WTC11 (cell line): ENCODE measurements around the gene PCNX1. TPM values are rescaled to one million over a fixed set of nuclear protein-coding genes. Genes with fewer than 3 reads are reported as not detected.
A peak's percentile ranks its signal among the peaks of the same experiment; 100 is the strongest.

ENCODE experiments used
- ATAC-seq: fragments of 200-7000 bp; cut with Tn5 transposase; 2 replicates; pipeline ENCODE4 v1.10.0; 2021; ENCODE audit warnings: mild to moderate bottlenecking, moderate library complexity
- CTCF ChIA-PET: fragments of 300-600 bp; sonication (Branson Sonifier 250); formaldehyde crosslinking; loops from one replicate; lab custom pipeline; 2021; ENCODE audit warnings: antibody characterized with exemption; lab: Charles Lee
- POLR2A ChIA-PET: fragments of 350-600 bp; sonication (Branson Sonifier 250); formaldehyde crosslinking; loops from one replicate; lab custom pipeline; 2021; ENCODE audit warnings: antibody characterized with exemption; lab: Charles Lee
- DNase-seq: peaks from one replicate; pipeline ENCODE4 v3.0.0; 2021; ENCODE audit warnings: low spot score
- H3K27ac Mint-ChIP-seq: 2 replicates; pipeline ENCODE4 v1.8.0; 2021; ENCODE audit warnings: mixed read lengths
- H3K27me3 Mint-ChIP-seq: 2 replicates; pipeline ENCODE4 v1.8.0; 2021; ENCODE audit warnings: low read depth, mild to moderate bottlenecking, moderate library complexity, mixed read lengths
- H3K36me3 Mint-ChIP-seq: 2 replicates; pipeline ENCODE4 v1.8.0; 2021; ENCODE audit warnings: mixed read lengths
- H3K4me1 Mint-ChIP-seq: 2 replicates; pipeline ENCODE4 v1.8.0; 2022; ENCODE audit warnings: mixed read lengths
- H3K4me3 Mint-ChIP-seq: 2 replicates; pipeline ENCODE4 v1.8.0; 2021; ENCODE audit warnings: mild to moderate bottlenecking, moderate library complexity, mixed read lengths
- H3K9me3 Mint-ChIP-seq: 2 replicates; pipeline ENCODE4 v1.8.0; 2021; ENCODE audit warnings: mixed read lengths
- AFF4 ChIP-seq: sonication (generic); formaldehyde crosslinking; IDR thresholded peaks from 2 replicates; pipeline ENCODE4 v1.8.1; 2023; ENCODE audit warnings: mild to moderate bottlenecking, missing genetic modification reagents, borderline replicate concordance
- ATF1 ChIP-seq: sonication (generic); formaldehyde crosslinking; IDR thresholded peaks from 2 replicates; pipeline ENCODE4 v1.8.1; 2023; ENCODE audit warnings: mild to moderate bottlenecking, moderate library complexity, missing genetic modification reagents
- ATF3 ChIP-seq: sonication (generic); formaldehyde crosslinking; conservative IDR thresholded peaks from 2 replicates; pipeline ENCODE4 v1.8.1; 2022; ENCODE audit warnings: mild to moderate bottlenecking, missing genetic modification reagents
- ATF6 ChIP-seq: sonication (generic); formaldehyde crosslinking; IDR thresholded peaks from 2 replicates; pipeline ENCODE4 v1.8.1; 2023; ENCODE audit warnings: mild to moderate bottlenecking, missing genetic modification reagents
- CTCF ChIP-seq: fragments of 200-600 bp; IDR thresholded peaks from 2 replicates; pipeline ENCODE4 v1.8.0; 2022; ENCODE audit warnings: antibody characterized with exemption
- E2F4 ChIP-seq: sonication (generic); formaldehyde crosslinking; IDR thresholded peaks from 2 replicates; pipeline ENCODE4 v1.8.1; 2022; ENCODE audit warnings: low read depth, mild to moderate bottlenecking, moderate library complexity, missing genetic modification reagents, borderline replicate concordance
- GABPB1 ChIP-seq: sonication (generic); formaldehyde crosslinking; IDR thresholded peaks from 2 replicates; pipeline ENCODE4 v1.8.1; 2023; ENCODE audit warnings: mild to moderate bottlenecking, missing genetic modification reagents
- JUN ChIP-seq: sonication (generic); formaldehyde crosslinking; IDR thresholded peaks from 2 replicates; pipeline ENCODE4 v1.8.0; 2023; ENCODE audit warnings: mild to moderate bottlenecking, missing genetic modification reagents
- MLX ChIP-seq: sonication (generic); formaldehyde crosslinking; IDR thresholded peaks from 2 replicates; pipeline ENCODE4 v1.8.1; 2023; ENCODE audit warnings: mild to moderate bottlenecking, missing genetic modification reagents, moderate library complexity
- PRDM15 ChIP-seq: sonication (generic); formaldehyde crosslinking; IDR thresholded peaks from 2 replicates; pipeline ENCODE4 v1.8.0; 2022; ENCODE audit warnings: missing genetic modification reagents
- PREB ChIP-seq: sonication (generic); formaldehyde crosslinking; IDR thresholded peaks from 2 replicates; pipeline ENCODE4 v1.8.1; 2022; ENCODE audit warnings: mild to moderate bottlenecking, missing genetic modification reagents, moderate library complexity, borderline replicate concordance
- RELA ChIP-seq: sonication (generic); formaldehyde crosslinking; IDR thresholded peaks from 2 replicates; pipeline ENCODE4 v1.8.1; 2022; ENCODE audit warnings: missing genetic modification reagents, mild to moderate bottlenecking, borderline replicate concordance
- RORB ChIP-seq: fragments of 250-450 bp; sonication (Bioruptor Pico); IDR thresholded peaks from 2 replicates; pipeline ENCODE4 v1.9.0; 2021; ENCODE audit warnings: mild to moderate bottlenecking
- SMAD3 ChIP-seq: sonication (generic); formaldehyde crosslinking; IDR thresholded peaks from 2 replicates; pipeline ENCODE4 v1.8.0; 2022; ENCODE audit warnings: missing genetic modification reagents, mild to moderate bottlenecking, borderline replicate concordance
- SP1 ChIP-seq: sonication (generic); formaldehyde crosslinking; conservative IDR thresholded peaks from 2 replicates; pipeline ENCODE4 v1.8.1; 2022; ENCODE audit warnings: missing genetic modification reagents
- TEAD4 ChIP-seq: sonication (generic); formaldehyde crosslinking; IDR thresholded peaks from 2 replicates; pipeline ENCODE4 v1.8.0; 2022; ENCODE audit warnings: mild to moderate bottlenecking, missing genetic modification reagents
- ZMAT4 ChIP-seq: fragments of 250-450 bp; sonication (Bioruptor Pico); IDR thresholded peaks from 2 replicates; pipeline ENCODE4 v1.9.0; 2021; ENCODE audit warnings: mild to moderate bottlenecking
- ZNF121 ChIP-seq: sonication (generic); formaldehyde crosslinking; IDR thresholded peaks from 2 replicates; pipeline ENCODE4 v1.8.0; 2023; ENCODE audit warnings: missing genetic modification reagents
- ZNF138 ChIP-seq: sonication (generic); formaldehyde crosslinking; conservative IDR thresholded peaks from 2 replicates; pipeline ENCODE4 v1.8.1; 2022; ENCODE audit warnings: mild to moderate bottlenecking, moderate library complexity, missing genetic modification reagents
- total RNA-seq: library from RNA; stranded (reverse); gene quantifications from 3 replicates; pipeline ENCODE4 v1.2.3, GENCODE V29; 2021

PCNX1 gene
- total RNA-seq, 1 experiment from 2014 or later, result 46.4 TPM

GRCh38 chr14:71005076-71005475, 97.8 kb downstream of the PCNX1 start:
- Mint-ChIP-seq H3K4me1 (peaks cover 9% of the 10 kb centered on the region), H3K9me3 (no peaks in the 10 kb centered on the region), H3K4me3 (no peak overlapping the region)
- no peak for DNase-seq
- CTCF ChIA-PET, result no interaction called here
- TF ChIP-seq MLX (CRISPR knock-in tag), result no peak
- no peak for TF ChIP-seq JUN
- no peak for TF ChIP-seq RORB (CRISPR knock-in tag)
- no peak for TF ChIP-seq PREB (CRISPR knock-in tag)
- TF ChIP-seq ZNF121 (CRISPR knock-in tag), result peak; percentile 90
- no peak for TF ChIP-seq SMAD3 (CRISPR knock-in tag)
- TF ChIP-seq, all 79 proteins: peak for 1
- Mint-ChIP-seq H3K36me3 (peaks cover 8% of the 10 kb centered on the region), H3K27me3 (no peaks in the 10 kb centered on the region), H3K27ac (no peak overlapping the region)
- POLR2A ChIA-PET, result no interaction called here
- no peak for ATAC-seq

GRCh38 chr14:71006200-71006563, 98.9 kb downstream of the PCNX1 start:
- Mint-ChIP-seq H3K4me1 (peaks cover 7% of the 10 kb centered on the region), H3K27me3 (no peaks in the 10 kb centered on the region), H3K36me3 (peaks cover 8% of the 10 kb centered on the region), H3K4me3 (no peak overlapping the region), H3K27ac (no peak overlapping the region), H3K9me3 (no peaks in the 10 kb centered on the region)
- DNase-seq (no peak), ATAC-seq (no peak)
- ChIA-PET CTCF (no interaction called here), POLR2A (no interaction called here)
- TF ChIP-seq ATF1 (CRISPR knock-in tag) (no peak), ZMAT4 (no peak), TEAD4 (CRISPR knock-in tag) (no peak), ATF3 (CRISPR knock-in tag) (no peak), ATF6 (CRISPR knock-in tag) (no peak), CTCF (no peak), RELA (no peak), AFF4 (CRISPR knock-in tag) (no peak), E2F4 (CRISPR knock-in tag) (no peak), GABPB1 (CRISPR knock-in tag) (no peak), ZNF121 (CRISPR knock-in tag) (no peak), MLX (CRISPR knock-in tag) (no peak), PRDM15 (no peak), ZNF138 (no peak), SP1 (CRISPR knock-in tag) (no peak), JUN (no peak)
